ENCODE data around the gene INTS1.

INTS1 gene

DNA sequence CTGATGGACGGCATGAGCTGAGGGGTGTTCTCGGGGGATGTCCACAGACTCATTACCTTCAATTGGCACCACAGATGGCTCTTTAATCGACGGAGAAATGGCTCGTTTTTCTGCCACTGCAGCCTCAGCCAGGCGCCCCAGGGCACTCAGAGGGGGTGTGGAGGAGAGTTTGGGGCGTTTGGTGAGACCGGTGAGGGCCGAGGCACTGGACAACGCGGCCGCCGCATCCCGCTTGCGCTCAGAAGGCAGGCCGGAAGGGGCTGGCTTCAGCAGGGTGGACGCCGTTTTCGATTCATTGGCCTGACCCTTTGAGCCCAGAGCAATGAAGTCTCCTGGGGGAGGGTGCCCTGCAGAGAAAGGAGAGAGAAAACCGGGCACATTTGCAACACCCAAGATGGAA, 1.3 kb downstream of the INTS1 start:
- TF ChIP-seq, protein P1, sequence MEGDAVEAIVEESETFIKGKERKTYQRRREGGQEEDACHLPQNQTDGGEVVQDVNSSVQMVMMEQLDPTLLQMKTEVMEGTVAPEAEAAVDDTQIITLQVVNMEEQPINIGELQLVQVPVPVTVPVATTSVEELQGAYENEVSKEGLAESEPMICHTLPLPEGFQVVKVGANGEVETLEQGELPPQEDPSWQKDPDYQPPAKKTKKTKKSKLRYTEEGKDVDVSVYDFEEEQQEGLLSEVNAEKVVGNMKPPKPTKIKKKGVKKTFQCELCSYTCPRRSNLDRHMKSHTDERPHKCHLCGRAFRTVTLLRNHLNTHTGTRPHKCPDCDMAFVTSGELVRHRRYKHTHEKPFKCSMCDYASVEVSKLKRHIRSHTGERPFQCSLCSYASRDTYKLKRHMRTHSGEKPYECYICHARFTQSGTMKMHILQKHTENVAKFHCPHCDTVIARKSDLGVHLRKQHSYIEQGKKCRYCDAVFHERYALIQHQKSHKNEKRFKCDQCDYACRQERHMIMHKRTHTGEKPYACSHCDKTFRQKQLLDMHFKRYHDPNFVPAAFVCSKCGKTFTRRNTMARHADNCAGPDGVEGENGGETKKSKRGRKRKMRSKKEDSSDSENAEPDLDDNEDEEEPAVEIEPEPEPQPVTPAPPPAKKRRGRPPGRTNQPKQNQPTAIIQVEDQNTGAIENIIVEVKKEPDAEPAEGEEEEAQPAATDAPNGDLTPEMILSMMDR (IDR thresholded peaks at IDR 0.05; ENCODE audit: low read depth, low read length, missing control alignments), result no peak
- peak overlapping the region; percentile 92 for H3K4me3 ChIP-seq (replicated peaks; ENCODE audit: low read depth, low read length)
- no peak for DNase-seq (ENCODE audit: extremely low read depth, low read depth)

DNA sequence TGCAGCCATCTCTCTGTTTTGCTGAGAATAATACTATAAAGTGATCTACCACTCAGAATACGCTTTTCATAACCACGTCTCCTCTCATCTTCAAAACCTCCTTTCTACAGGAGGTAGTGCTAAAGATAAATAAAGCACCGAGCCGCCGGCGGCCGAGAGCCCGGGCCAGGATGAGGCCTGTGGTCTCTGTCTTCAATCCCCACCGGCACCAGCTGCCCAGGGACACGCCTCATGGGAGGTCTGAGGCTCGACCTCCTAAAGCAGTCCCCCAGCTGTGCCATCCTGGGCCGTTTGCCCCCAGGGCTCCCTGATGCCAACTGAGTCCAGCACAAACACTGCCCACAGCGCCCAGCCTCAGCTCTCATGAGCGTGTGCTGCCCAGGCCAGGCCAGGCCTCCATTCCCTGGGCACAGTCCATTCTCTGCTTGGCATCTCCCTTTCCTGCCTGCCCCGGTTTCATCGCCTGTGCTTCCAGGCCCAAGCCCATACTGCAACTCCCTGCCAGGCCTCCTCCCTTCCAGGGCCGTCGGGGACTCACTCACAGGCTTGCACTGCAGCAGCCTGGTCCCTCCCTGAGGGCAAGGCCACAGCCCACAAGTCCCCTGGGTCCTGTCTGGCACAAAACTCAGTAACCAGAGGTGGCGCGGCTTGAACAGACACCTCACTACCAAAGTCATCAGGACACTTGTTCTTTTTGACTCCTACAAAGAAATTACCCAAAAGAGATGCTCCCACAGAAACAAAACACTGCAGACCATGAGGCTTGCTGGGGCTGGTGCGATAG, 2.5 kb downstream of the INTS1 start:
- H3K4me3 ChIP-seq (replicated peaks; ENCODE audit: low read depth, low read length), result no peak overlapping the region
- TF ChIP-seq, protein P1 (IDR thresholded peaks at IDR 0.05; ENCODE audit: low read depth, low read length, missing control alignments), result no peak
- DNase-seq (ENCODE audit: extremely low read depth, low read depth), result no peak

DNA sequence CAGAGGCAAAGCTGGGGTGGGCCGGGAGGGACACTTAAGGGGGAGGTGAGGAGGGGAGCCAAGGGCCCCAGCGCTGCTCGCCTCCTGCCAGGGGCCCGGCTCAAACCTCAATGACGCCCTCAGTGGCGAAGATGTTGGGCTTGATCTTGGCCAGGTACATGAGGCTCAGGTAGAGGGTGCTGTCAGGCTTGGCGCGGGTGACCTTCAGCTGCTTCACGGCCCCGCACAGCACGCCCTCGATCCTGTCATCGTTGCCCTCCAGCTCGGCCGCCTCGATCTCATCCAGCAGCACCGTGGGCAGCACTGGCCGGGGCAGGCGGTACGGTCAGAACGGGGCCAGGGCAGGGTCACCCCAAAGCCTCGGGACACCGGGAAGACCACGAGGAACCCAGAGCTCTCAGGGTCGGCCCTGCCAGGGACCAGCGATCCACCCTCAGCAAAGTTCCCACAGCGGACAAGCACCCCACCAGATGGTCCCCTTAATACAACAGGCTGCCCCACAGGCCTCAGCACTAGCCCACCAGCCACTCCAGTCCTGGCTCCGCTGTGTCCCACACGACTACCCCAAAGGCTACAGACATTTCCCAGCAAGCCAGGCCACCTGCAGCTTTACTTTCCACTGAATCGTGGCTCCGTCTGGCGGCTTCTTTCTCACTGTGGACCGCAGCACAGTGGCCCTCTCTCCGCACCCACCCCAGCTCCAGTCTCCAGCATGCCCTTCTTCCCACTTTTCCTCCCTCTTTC, 4.0 kb downstream of the INTS1 start:
- DNase-seq (ENCODE audit: extremely low read depth, low read depth), result no peak
- TF ChIP-seq, protein P1 (IDR thresholded peaks at IDR 0.05; ENCODE audit: low read depth, low read length, missing control alignments), result no peak

DNA sequence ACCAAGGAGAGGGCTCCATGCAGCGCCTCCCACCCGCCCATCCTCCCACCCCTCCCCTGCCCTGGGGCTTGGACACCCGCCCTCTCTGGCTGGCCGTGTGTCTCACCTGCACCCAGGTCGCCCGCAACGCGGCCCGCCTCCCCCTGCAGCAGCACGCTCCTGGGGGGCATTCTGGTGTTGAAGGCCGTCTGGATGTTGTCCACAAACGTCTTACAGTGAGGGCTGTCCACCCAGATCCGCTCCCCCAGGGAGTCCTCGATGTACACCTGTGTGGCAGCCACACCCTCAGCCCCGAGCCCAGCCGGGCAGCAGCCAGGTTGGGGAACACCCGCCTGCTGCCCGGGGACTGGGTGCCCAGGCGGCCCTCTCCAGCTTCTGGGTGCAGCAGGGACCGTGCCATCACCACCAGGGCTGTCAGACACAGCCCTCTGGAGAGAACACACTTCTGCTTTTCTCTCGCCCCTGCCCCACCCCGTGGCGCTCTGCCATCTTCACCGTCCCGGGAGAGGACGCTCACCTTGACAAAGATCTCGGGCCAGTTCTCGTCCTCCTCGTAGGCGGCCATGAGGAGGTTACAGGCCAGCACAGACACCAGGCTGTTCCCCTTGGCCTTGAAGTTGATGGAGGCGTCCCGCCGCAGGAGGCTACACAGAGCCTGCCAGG, 4.7 kb downstream of the INTS1 start:
- no peak overlapping the region for H3K4me3 ChIP-seq (replicated peaks; ENCODE audit: low read depth, low read length)
- TF ChIP-seq, protein P1 (IDR thresholded peaks at IDR 0.05; ENCODE audit: low read depth, low read length, missing control alignments), result no peak
- DNase-seq (ENCODE audit: extremely low read depth, low read depth), result no peak

More for the DNA sequence above, 4.0 kb downstream of the INTS1 start:
- no peak overlapping the region for H3K4me3 ChIP-seq (replicated peaks; ENCODE audit: low read depth, low read length)

DNA sequence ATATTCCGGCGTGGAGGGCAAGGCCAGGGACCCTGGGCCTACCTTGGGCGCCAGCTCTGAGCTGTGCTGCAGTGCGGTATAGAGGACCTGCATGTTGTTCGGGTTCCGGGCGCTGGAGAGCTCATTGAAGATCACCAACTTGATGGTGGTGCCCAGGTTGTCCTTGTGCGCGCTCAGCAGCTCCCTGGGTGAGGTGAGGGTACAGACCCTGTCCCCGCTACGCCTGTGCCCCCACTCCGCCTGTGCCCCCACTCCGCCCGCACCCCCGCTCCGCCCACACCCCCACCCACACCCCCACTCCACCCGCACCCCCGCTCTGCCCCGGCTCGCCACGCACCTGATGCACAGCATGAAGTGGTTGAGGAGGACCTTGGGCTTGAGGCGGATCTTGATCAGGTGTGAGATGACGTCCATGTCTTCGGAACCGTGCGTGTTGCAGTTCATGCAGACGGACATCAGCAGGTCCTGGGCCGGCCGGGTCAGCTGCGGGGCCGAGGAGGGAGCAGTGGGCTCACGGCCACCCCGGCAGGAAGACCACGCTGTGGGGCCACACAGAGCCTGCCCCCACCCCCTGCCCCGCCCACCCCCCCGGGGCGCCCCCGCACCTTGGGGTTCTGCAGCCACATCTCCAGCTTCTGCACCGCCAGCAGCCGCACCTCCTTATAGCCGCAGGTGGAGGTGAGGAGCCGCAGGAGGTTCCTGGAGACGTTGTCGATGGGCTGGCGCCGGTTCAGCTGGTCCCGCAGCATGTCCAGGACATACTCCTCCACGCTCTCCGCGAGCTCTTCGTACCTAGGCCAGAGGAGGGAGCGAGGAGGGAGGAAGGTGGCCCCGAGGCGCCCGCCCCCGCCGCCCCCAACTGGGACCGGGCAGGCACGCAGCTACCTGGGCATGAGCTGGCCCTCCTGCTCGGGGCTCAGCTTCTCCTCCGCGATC, 5.6 kb downstream of the INTS1 start:
- no peak for DNase-seq (ENCODE audit: extremely low read depth, low read depth)
- no peak overlapping the region for H3K4me3 ChIP-seq (replicated peaks; ENCODE audit: low read depth, low read length)
- TF ChIP-seq, protein P1 (IDR thresholded peaks at IDR 0.05; ENCODE audit: low read depth, low read length, missing control alignments), result no peak

Data from HFF-Myc (cell line).